H9 (cell line): ENCODE measurements around the gene CCDC70. TPM values are rescaled to one million over a fixed set of nuclear protein-coding genes. Genes with fewer than 3 reads are reported as not detected.

ENCODE experiments used
- DNase-seq: peaks from one replicate; pipeline ENCODE4 v3.0.0-alpha.2; 2017
- H2AFZ ChIP-seq: one replicate; pipeline ENCODE4 v1.6.1; 2013; ENCODE audit warnings: mild to moderate bottlenecking, low read length, control low read depth, moderate library complexity
- H2AK5ac ChIP-seq: 2 replicates; pipeline ENCODE4 v1.6.1; 2013; ENCODE audit warnings: low read length, control low read depth, mixed read lengths; ENCODE audit not compliant: insufficient read length
- H2BK120ac ChIP-seq: one replicate; pipeline ENCODE4 v1.6.1; 2013; ENCODE audit warnings: low read depth, mild to moderate bottlenecking, low read length, control low read depth, inconsistent platforms; ENCODE audit not compliant: poor library complexity, severe bottlenecking
- H2BK12ac ChIP-seq: 2 replicates; pipeline ENCODE4 v1.6.1; 2013; ENCODE audit warnings: low read length, control low read depth, mixed read lengths, low read depth; ENCODE audit not compliant: insufficient read length
- H2BK15ac ChIP-seq: 2 replicates; pipeline ENCODE4 v1.6.1; 2013; ENCODE audit warnings: low read depth, low read length, control low read depth
- H2BK20ac ChIP-seq: one replicate; pipeline ENCODE4 v1.6.1; 2013; ENCODE audit warnings: low read depth, mild to moderate bottlenecking, low read length, control low read depth, inconsistent platforms; ENCODE audit not compliant: poor library complexity, severe bottlenecking
- H2BK5ac ChIP-seq: 2 replicates; pipeline ENCODE4 v1.6.1; 2013; ENCODE audit warnings: low read length, control low read depth, mixed read lengths; ENCODE audit not compliant: insufficient read length
- H3K14ac ChIP-seq: 2 replicates; pipeline ENCODE4 v1.6.1; 2013; ENCODE audit warnings: low read length, control low read depth; ENCODE audit not compliant: insufficient read depth
- H3K18ac ChIP-seq: 2 replicates; pipeline ENCODE4 v1.6.1; 2013; ENCODE audit warnings: low read depth, mild to moderate bottlenecking, mixed read lengths, low read length, control low read depth; ENCODE audit not compliant: insufficient read length
- H3K23ac ChIP-seq: 2 replicates; pipeline ENCODE4 v1.6.1; 2013; ENCODE audit warnings: low read length, control low read depth, mixed read lengths, low read depth; ENCODE audit not compliant: insufficient read length
- H3K23me2 ChIP-seq: 2 replicates; pipeline ENCODE4 v1.6.1; 2013; ENCODE audit warnings: low read depth, mild to moderate bottlenecking, mixed read lengths, low read length, control low read depth; ENCODE audit not compliant: insufficient read length, poor library complexity, severe bottlenecking
- H3K27ac ChIP-seq: 2 replicates; pipeline ENCODE4 v1.5.1; 2013; ENCODE audit warnings: low read length, control low read depth, mixed read lengths, low read depth; ENCODE audit not compliant: insufficient read length
- H3K27me3 ChIP-seq: 2 replicates; pipeline ENCODE4 v1.6.1; 2013; ENCODE audit warnings: low read length, control low read depth, inconsistent platforms; ENCODE audit not compliant: insufficient read depth
- H3K4ac ChIP-seq: 2 replicates; pipeline ENCODE4 v1.6.1; 2013; ENCODE audit warnings: low read depth, mild to moderate bottlenecking, control low read depth, inconsistent platforms, low read length, moderate library complexity
- H3K4me1 ChIP-seq: 2 replicates; pipeline ENCODE4 v1.6.1; 2013; ENCODE audit warnings: low read length, control low read depth, inconsistent platforms; ENCODE audit not compliant: insufficient read depth
- H3K4me2 ChIP-seq: 2 replicates; pipeline ENCODE4 v1.6.1; 2013; ENCODE audit warnings: low read length, control low read depth, mixed read lengths; ENCODE audit not compliant: insufficient read length, insufficient read depth
- H3K56ac ChIP-seq: 2 replicates; pipeline ENCODE4 v1.6.1; 2013; ENCODE audit warnings: low read depth, mild to moderate bottlenecking, mixed read lengths, low read length, control low read depth; ENCODE audit not compliant: insufficient read length
- H3K79me1 ChIP-seq: 2 replicates; pipeline ENCODE4 v1.6.1; 2013; ENCODE audit warnings: low read depth, mild to moderate bottlenecking, moderate library complexity, low read length, control low read depth, inconsistent platforms; ENCODE audit not compliant: insufficient read depth, poor library complexity, severe bottlenecking
- H3K79me2 ChIP-seq: 2 replicates; pipeline ENCODE4 v1.6.1; 2013; ENCODE audit warnings: low read length, control low read depth, inconsistent platforms; ENCODE audit not compliant: insufficient read depth
- H3K9ac ChIP-seq: 2 replicates; pipeline ENCODE4 v1.6.1; 2013; ENCODE audit warnings: low read length, control low read depth, mixed read lengths; ENCODE audit not compliant: insufficient read length; ENCODE audit errors: extremely low read depth
- H3K9me3 ChIP-seq: one replicate; pipeline ENCODE4 v1.6.1; 2013; ENCODE audit warnings: low read depth, low read length, inconsistent platforms; ENCODE audit not compliant: control insufficient read depth
- H3T11ph ChIP-seq: one replicate; pipeline ENCODE4 v1.6.1; 2013; ENCODE audit warnings: mild to moderate bottlenecking, low read length, control low read depth, inconsistent platforms
- H4K20me1 ChIP-seq: one replicate; pipeline ENCODE4 v1.6.1; 2013; ENCODE audit not compliant: control insufficient read depth, insufficient read length, insufficient read depth
- H4K5ac ChIP-seq: 2 replicates; pipeline ENCODE4 v1.6.1; 2013; ENCODE audit warnings: low read depth, mild to moderate bottlenecking, mixed read lengths, low read length, control low read depth; ENCODE audit not compliant: insufficient read length
- H4K8ac ChIP-seq: replicated peaks from 2 replicates; pipeline ENCODE4 v1.6.1; 2013; ENCODE audit warnings: low read length, control low read depth, mixed read lengths, low read depth; ENCODE audit not compliant: insufficient read length
- H4K91ac ChIP-seq: 2 replicates; pipeline ENCODE4 v1.6.1; 2013; ENCODE audit warnings: low read depth, mild to moderate bottlenecking, moderate library complexity, mixed read lengths, low read length, control low read depth; ENCODE audit not compliant: insufficient read length
- H3K27ac Mint-ChIP-seq, 3 experiments: 2 replicates in 2 of 3; 3 replicates in 1 of 3; pipeline ENCODE4 v1.8.0; 2020 to 2021; ENCODE audit warnings: mixed read lengths in 3 of 3, mild to moderate bottlenecking in 1 of 3, moderate library complexity in 1 of 3
- H3K27me3 Mint-ChIP-seq: 2 replicates; pipeline ENCODE4 v1.8.0; 2021; ENCODE audit warnings: low read depth, mild to moderate bottlenecking, moderate library complexity, mixed read lengths
- H3K36me3 Mint-ChIP-seq, 3 experiments: 2 replicates in 2 of 3; 3 replicates in 1 of 3; pipeline ENCODE4 v1.8.0; 2020 to 2021; ENCODE audit warnings: low read depth in 3 of 3, mixed read lengths in 3 of 3; ENCODE audit not compliant: insufficient read depth in 1 of 3
- H3K4me1 Mint-ChIP-seq, 2 experiments: 2 replicates each; pipeline ENCODE4 v1.8.0; 2020; ENCODE audit warnings: mixed read lengths in 2 of 2
- H3K4me3 Mint-ChIP-seq, 2 experiments: 2 replicates in 1 of 2; 3 replicates in 1 of 2; pipeline ENCODE4 v1.8.0; 2020 to 2021; ENCODE audit warnings: mild to moderate bottlenecking in 2 of 2, mixed read lengths in 2 of 2, moderate library complexity in 1 of 2
- H3K9me3 Mint-ChIP-seq, 2 experiments: 2 replicates in 1 of 2; 3 replicates in 1 of 2; pipeline ENCODE4 v1.8.0; 2020; ENCODE audit warnings: mild to moderate bottlenecking in 2 of 2, mixed read lengths in 2 of 2, moderate library complexity in 1 of 2
- WGBS: extraction: QIAGEN DNeasy Blood & Tissue Kit; methylation state at CpG from one replicate; pipeline ENCODE4 v1.1.7; 2013; ENCODE audit warnings: missing lambda C conversion rate, low lambda C conversion rate, mixed read lengths; ENCODE audit not compliant: insufficient read length; ENCODE audit errors: extremely low coverage; 5-methylcytosine and 5-hydroxymethylcytosine counted together
- total RNA-seq: library from RNA; stranded (reverse); gene quantifications from 2 replicates; pipeline ENCODE4 v1.2.1, GENCODE V29; 2021
- TF ChIP-seq, protein P1 (sequence below): fragments of 200-600 bp; sonication (generic); conservative IDR thresholded peaks from 3 replicates; pipeline ENCODE4 v1.8.0; 2021; ENCODE audit warnings: antibody characterized with exemption, mild to moderate bottlenecking

The CCDC70 gene
- total RNA-seq, 1 experiment from 2014 or later = not detected

DNA sequence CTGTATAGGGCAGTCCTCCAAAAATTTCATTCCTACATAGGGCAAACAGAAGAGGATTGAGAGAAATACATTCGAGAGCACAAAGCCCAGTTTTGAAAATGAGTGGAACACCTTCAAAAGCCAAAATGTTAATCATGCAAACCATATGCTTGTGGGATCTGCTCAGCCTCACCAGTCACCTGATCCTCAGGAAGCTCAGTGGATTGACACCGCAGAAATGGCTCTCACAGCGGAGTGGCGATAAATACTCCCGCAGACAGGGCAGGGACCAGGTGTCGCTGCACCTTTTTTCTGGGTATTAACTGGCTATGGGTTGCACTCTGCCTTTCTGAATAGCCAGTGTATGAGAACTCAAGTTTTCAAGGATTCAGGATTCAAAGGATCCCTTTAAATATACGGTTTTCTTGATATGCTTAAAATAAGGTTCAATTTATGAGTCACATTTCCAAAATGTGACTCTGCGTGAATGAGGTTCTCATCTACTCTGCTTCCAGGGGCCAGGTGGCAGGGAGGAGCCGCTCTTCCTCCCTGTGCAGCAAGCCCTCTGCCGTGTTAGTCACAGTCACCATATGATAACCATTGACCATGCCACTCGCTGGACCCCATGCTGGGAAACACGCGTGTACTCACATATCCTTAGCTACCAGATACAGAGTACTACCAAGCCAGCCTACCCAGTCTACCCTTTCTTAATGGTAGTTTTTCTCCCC, 39.5 kb upstream of the CCDC70 start:
- no peak overlapping the region for H2BK120ac ChIP-seq
- H3K9me3 ChIP-seq = no peaks in the 10 kb centered on the region
- no peaks in the 10 kb centered on the region for H3K79me1 ChIP-seq
- no peak overlapping the region for H3T11ph ChIP-seq
- Mint-ChIP-seq H3K27ac (no peak overlapping the region), H3K27me3 (peaks cover 2% of the 10 kb centered on the region), H3K9me3 (no peaks in the 10 kb centered on the region), H3K36me3 (no peaks in the 10 kb centered on the region), H3K4me3 (no peak overlapping the region), H3K4me1 (peaks cover 29 to 34% of the 10 kb centered on the region in 2 experiments)
- H3K18ac ChIP-seq = no peak overlapping the region
- TF ChIP-seq, protein P1, sequence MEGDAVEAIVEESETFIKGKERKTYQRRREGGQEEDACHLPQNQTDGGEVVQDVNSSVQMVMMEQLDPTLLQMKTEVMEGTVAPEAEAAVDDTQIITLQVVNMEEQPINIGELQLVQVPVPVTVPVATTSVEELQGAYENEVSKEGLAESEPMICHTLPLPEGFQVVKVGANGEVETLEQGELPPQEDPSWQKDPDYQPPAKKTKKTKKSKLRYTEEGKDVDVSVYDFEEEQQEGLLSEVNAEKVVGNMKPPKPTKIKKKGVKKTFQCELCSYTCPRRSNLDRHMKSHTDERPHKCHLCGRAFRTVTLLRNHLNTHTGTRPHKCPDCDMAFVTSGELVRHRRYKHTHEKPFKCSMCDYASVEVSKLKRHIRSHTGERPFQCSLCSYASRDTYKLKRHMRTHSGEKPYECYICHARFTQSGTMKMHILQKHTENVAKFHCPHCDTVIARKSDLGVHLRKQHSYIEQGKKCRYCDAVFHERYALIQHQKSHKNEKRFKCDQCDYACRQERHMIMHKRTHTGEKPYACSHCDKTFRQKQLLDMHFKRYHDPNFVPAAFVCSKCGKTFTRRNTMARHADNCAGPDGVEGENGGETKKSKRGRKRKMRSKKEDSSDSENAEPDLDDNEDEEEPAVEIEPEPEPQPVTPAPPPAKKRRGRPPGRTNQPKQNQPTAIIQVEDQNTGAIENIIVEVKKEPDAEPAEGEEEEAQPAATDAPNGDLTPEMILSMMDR = no peak
- no peak overlapping the region for H4K5ac ChIP-seq
- no peak overlapping the region for H4K91ac ChIP-seq
- no peak overlapping the region for H3K4me2 ChIP-seq
- no peak overlapping the region for H2AFZ ChIP-seq
- H3K4me1 ChIP-seq = no peaks in the 10 kb centered on the region; the same call in 1 of the 2 replicates
- no peak overlapping the region for H2BK15ac ChIP-seq
- no peak overlapping the region for H3K4ac ChIP-seq
- H3K27ac ChIP-seq = no peak overlapping the region
- H3K56ac ChIP-seq = no peak overlapping the region
- peaks cover 4% of the 10 kb centered on the region for H3K23me2 ChIP-seq
- no peak overlapping the region for H2AK5ac ChIP-seq
- no peak overlapping the region for H4K8ac ChIP-seq
- no peak overlapping the region for H3K9ac ChIP-seq
- H2BK12ac ChIP-seq = no peak overlapping the region
- H3K79me2 ChIP-seq = no peaks in the 10 kb centered on the region
- WGBS = no CpG with 5 or more reads among the region's 13 CpGs
- no peak for DNase-seq
- H2BK5ac ChIP-seq = no peak overlapping the region
- H3K14ac ChIP-seq = no peak overlapping the region
- H3K23ac ChIP-seq = no peak overlapping the region
- no peaks in the 10 kb centered on the region for H4K20me1 ChIP-seq
- H2BK20ac ChIP-seq = no peak overlapping the region
- H3K27me3 ChIP-seq = peaks cover 2% of the 10 kb centered on the region; the same call in 1 of the 2 replicates
